GM12891 (cell line): ENCODE results near the gene TRAPPC2.
"Not testable (repeated sequence)": the region's sequence is repeated elsewhere in the genome, so short reads cannot be mapped to it uniquely, and the experiment has no call there.

Experiments
- DNase-seq: peaks from one replicate; pipeline ENCODE4 v3.0.0; 2011; ENCODE audit warnings: low spot score; ENCODE audit not compliant: insufficient read length
- FAIRE-seq: peaks from 2 replicates; lab custom pipeline; 2011; peaks lifted over from hg19 to GRCh38; lab: Jason Lieb, UNC
- PAX5 ChIP-seq: IDR thresholded peaks from 2 replicates; pipeline ENCODE4 v1.6.1; 2011; ENCODE audit warnings: low read length, moderate library complexity, mild to moderate bottlenecking; ENCODE audit not compliant: insufficient read depth, severe bottlenecking
- POLR2A ChIP-seq: IDR thresholded peaks from 2 replicates; pipeline ENCODE4 v1.6.1; 2011; ENCODE audit warnings: low read depth, low read length, control low read depth
- POLR2AphosphoS5 ChIP-seq: IDR thresholded peaks from 2 replicates; pipeline ENCODE4 v1.6.1; 2011; ENCODE audit warnings: low read depth, low read length, control low read depth
- POU2F2 ChIP-seq: IDR thresholded peaks from 2 replicates; pipeline ENCODE4 v1.6.1; 2011; ENCODE audit warnings: low read depth, mild to moderate bottlenecking, control low read depth, low read length, moderate library complexity
- SPI1 ChIP-seq: IDR thresholded peaks from 2 replicates; pipeline ENCODE4 v1.6.1; 2011; ENCODE audit warnings: low read depth, low read length, control low read depth
- TAF1 ChIP-seq: IDR thresholded peaks from 2 replicates; pipeline ENCODE4 v1.6.1; 2011; ENCODE audit warnings: low read depth, low read length, control low read depth

The TRAPPC2 gene

GRCh38 chrX:13691841-13692371, 42.5 kb downstream of the TRAPPC2 start:
- no peak for FAIRE-seq
- DNase-seq: no peak
- TF ChIP-seq POLR2AphosphoS5: no peak
- TF ChIP-seq POU2F2: no peak
- no peak for TF ChIP-seq POLR2A
- no peak for TF ChIP-seq PAX5
- TF ChIP-seq TAF1: no peak
- no peak for TF ChIP-seq SPI1

DNA sequence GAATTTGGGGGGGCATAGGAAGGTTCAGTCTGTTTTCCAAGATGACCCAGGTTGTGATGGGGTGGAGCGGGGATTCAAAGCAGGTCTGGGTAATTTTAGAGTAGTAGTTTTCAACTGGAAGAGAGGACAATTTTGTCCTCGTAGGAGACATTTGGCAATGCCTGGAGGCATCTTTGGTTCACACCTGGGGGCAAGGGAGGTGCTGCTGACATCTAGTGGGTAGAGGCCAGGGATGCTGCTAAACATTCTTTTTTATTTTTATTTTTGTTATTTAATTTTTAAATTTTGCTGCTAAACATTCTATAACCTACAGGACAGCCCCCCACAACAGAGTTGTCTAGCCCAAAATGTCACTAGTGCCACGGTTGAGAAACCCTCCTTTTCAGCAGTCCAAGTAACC, 43.6 kb downstream of the TRAPPC2 start:
- DNase-seq (no peak), FAIRE-seq (peak; percentile 75)
- no peak for TF ChIP-seq POLR2AphosphoS5
- no peak for TF ChIP-seq POU2F2

DNA sequence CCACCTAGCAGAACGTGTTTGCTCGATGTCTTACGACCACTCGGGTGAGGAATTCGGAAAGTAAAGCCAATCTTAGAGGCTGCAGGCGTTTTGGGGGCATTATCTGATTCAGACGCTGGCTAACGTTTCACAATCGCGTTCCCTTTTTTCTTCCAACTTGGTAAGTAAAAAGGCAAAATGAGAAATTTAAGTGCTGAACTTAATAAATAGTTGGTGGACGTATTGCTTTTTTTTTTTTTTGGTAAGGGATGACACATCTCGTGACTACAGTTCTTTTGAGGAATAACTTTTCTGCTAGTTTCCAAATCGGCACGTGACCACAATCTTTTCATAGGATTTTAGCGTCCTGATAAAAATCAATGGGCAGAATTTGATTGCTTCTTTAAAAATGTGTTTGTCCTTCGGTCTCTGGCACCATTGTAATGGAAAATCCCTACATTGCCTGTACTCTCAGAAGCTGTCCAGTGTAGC, 44.6 kb downstream of the TRAPPC2 start:
- TF ChIP-seq SPI1 (no peak), POU2F2 (no peak), PAX5 (no peak), POLR2AphosphoS5 (no peak), POLR2A (no peak), TAF1 (no peak)
- no peak for FAIRE-seq
- DNase-seq: no peak

GRCh38 chrX:13688958-13689740, 45.3 kb downstream of the TRAPPC2 start, which contains the start of gene RAB9A:
Gene RAB9A (plus strand): TSS chrX:13689128. CDS start chrX:13708747, 19,619 bp downstream.
- peak; percentile 85 for FAIRE-seq
- peak; percentile 48 for DNase-seq

GRCh38 chrX:13688384-13688957, 45.9 kb downstream of the TRAPPC2 start:
- peak; percentile 57 for FAIRE-seq
- TF ChIP-seq TAF1 (0 out of 2 replicates have a peak, but pooled peaks have one; percentile 7), POU2F2 (no peak)
- no peak for DNase-seq

More at GRCh38 chrX:13688958-13689740, 45.3 kb downstream of the TRAPPC2 start, which contains the start of gene RAB9A:
- TF ChIP-seq POLR2A: peak; percentile 32
- TF ChIP-seq SPI1: no peak
- TF ChIP-seq POLR2AphosphoS5: 0 out of 2 replicates have a peak, but pooled peaks have one; percentile 10
- TF ChIP-seq TAF1: 0 out of 2 replicates have a peak, but pooled peaks have one; percentile 7

DNA sequence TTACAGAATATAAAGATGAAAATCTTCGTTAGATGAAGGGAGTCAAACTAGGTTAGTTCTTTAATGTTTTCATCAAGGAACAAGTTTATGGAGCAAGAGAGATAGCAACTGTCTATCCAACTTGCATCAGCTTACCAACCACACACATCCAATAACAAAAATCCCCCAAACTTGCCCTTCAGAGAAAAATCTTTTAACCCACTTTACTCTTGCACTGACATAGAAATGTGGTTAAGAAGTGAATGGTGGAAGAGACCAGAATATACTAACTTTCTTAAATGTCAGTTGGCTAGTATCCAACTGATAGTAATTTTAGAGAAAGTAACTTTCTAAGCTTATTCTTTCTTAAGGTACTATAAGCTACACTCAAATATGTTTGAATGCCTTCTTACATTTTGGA, 47.2 kb downstream of the TRAPPC2 start:
- FAIRE-seq (no peak), DNase-seq (no peak)
- TF ChIP-seq POLR2AphosphoS5: no peak
- no peak for TF ChIP-seq POU2F2
- TF ChIP-seq PAX5: no peak
- TF ChIP-seq SPI1: no peak
- TF ChIP-seq TAF1: no peak
- no peak for TF ChIP-seq POLR2A

DNA sequence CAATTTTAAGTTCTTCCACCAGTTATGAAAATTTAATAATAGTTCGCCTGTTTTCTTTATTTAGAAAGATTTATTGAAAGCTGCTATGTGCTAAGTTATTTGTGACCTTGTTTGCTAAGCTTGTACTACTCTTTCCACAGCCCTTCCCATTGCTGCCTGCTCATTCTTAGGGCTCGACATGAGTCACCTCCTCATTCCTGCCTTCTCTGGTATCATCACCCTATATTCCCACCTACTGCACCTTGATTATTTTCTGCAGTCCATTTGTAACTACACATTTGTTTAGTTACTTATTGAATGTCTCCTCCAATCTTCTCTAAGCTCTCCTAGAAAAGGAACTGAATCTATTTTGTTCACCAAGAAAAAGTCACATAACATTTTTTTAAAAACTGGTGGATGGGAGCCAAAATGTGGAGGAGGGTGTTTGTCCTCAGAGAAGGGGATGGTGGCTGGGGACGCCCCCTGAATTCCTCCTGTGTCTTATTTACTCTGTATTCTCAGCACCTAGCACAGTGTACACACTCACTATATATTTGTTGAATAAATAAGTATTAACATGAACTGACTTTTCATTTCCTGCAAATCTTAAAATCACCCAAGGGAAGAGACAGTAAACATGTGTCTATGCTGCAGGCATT, 49.2 kb downstream of the TRAPPC2 start:
- FAIRE-seq: no peak
- no peak for DNase-seq
- TF ChIP-seq PAX5: no peak
- TF ChIP-seq POLR2A: no peak
- no peak for TF ChIP-seq POU2F2
- no peak for TF ChIP-seq TAF1
- no peak for TF ChIP-seq SPI1
- TF ChIP-seq POLR2AphosphoS5: no peak

DNA sequence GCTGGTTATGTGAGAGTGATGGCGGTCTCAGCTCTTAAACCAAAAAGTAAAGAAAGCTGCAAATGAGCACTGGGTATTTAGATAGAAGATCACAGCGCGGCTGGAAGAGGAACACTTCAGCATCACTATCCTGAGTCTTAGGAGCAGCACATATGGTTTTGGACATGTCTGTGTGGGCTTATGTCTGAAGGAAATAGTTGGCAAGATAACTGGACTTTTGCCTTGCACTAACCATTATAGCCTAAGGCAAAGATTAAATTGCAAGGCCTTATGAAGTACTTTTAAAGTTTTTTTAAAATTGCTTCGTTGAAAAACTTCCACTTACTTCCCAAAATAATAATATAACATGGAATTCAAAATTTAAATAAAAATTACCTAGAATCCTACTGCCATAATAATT, 50.1 kb downstream of the TRAPPC2 start:
- FAIRE-seq (peak; percentile 13), DNase-seq (no peak)
- TF ChIP-seq POLR2AphosphoS5: no peak
- TF ChIP-seq POLR2A: no peak
- TF ChIP-seq TAF1: no peak
- no peak for TF ChIP-seq PAX5
- no peak for TF ChIP-seq POU2F2
- TF ChIP-seq SPI1: no peak

DNA sequence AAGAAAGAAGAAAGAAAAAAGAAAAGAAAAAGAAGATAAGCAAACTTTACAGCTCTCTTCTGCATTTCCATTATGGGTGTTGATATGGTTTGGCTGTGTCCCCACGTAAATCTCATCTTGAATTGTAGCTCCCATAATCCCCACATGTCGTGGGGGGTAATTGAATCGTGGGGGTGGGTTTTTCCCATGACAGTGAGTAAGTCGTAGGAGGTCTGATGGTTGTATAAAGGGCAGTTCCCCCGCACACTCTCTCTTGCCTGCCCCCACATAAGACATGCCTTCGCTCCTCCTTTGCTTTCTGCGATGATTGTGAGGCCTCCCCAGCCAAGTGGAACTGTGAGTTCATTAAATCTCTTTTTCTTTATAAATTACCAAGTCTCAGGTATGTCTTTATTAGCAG, 52.8 kb downstream of the TRAPPC2 start:
- FAIRE-seq: no peak
- no peak for DNase-seq
- TF ChIP-seq PAX5 (no peak), POLR2AphosphoS5 (no peak), TAF1 (no peak), POLR2A (no peak), SPI1 (no peak), POU2F2 (no peak)

DNA sequence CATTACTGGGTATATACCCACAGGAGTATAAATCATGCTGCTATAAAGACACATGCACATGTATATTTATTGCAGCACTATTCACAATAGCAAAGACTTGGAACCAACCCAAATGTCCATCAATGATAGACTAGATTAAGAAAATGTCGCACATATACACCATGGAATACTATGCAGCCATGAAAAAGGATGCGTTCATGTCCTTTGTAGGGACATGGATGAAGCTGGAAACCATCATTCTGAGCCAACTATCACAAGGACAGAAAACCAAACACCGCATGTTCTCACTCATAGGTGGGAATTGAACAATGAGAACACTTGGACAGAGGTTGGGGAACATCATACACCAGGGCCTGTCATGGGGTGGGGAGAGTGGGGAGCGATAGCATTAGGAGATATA, 54.7 kb downstream of the TRAPPC2 start:
- not testable (repeated sequence) for FAIRE-seq, DNase-seq
